B cell (primary cell): Measurements from ENCODE around the gene BST1. TPM values are rescaled to one million over a fixed set of nuclear protein-coding genes. Genes with fewer than 3 reads are reported as not detected.

Experiments
- ATAC-seq: fragments of 200-7000 bp; cut with Tn5 transposase; one replicate; pipeline ENCODE4 v1.10.0; 2021; ENCODE audit warnings: low read depth, mild to moderate bottlenecking, moderate number of reproducible peaks, moderate library complexity
- CTCF ChIA-PET: fragments of 350-600 bp; sonication (Branson Sonifier 250); formaldehyde crosslinking; loops from one replicate; lab custom pipeline; 2021; ENCODE audit warnings: antibody characterized with exemption, inconsistent platforms; lab: Charles Lee
- POLR2A ChIA-PET: fragments of 350-600 bp; sonication (Branson Sonifier 250); formaldehyde crosslinking; loops from one replicate; lab custom pipeline; 2021; ENCODE audit warnings: antibody characterized with exemption; lab: Charles Lee
- DNase-seq: peaks from one replicate; pipeline ENCODE4 v3.0.0; 2013
- H2AFZ ChIP-seq: 2 replicates; pipeline ENCODE4 v1.6.1; 2012; ENCODE audit warnings: mild to moderate bottlenecking, low read depth, low read length; ENCODE audit not compliant: insufficient read depth, poor library complexity, severe bottlenecking
- H3K27ac ChIP-seq, 2 donors: 1 replicate in 1 of 2; 2 replicates in 1 of 2; pipeline ENCODE4 v1.5.1; 2012 to 2013; ENCODE audit warnings: low read length in 2 of 2, mild to moderate bottlenecking in 2 of 2, moderate library complexity in 1 of 2
- H3K27me3 ChIP-seq, 4 experiments: fragments of 200-600 bp in 1 of 4; sonication (generic) in 1 of 4; replicated peaks in 1 of 4; 1 replicate in 2 of 4; 2 replicates in 2 of 4; pipeline versions ENCODE4 v1.6.1 to v1.7.0; 2013 to 2016; ENCODE audit warnings: low read length in 3 of 4, mild to moderate bottlenecking in 2 of 4, mixed read lengths in 1 of 4, moderate library complexity in 1 of 4; ENCODE audit not compliant: insufficient read depth in 4 of 4, control insufficient read depth in 3 of 4; ENCODE audit errors: control extremely low read depth in 1 of 4
- H3K36me3 ChIP-seq, 2 experiments: replicated peaks in 1 of 2; 1 replicate in 1 of 2; 2 replicates in 1 of 2; pipeline versions ENCODE4 v1.6.1 to v1.7.1; 2013; ENCODE audit warnings: low read length in 1 of 2; ENCODE audit not compliant: insufficient read depth in 2 of 2, control insufficient read depth in 1 of 2; ENCODE audit errors: control extremely low read depth in 1 of 2, extremely low read depth in 1 of 2
- H3K4me1 ChIP-seq, 2 donors: fragments of 200-600 bp in 1 of 2; sonication (generic) in 1 of 2; 1 replicate in 1 of 2; 2 replicates in 1 of 2; pipeline versions ENCODE4 v1.5.1 to v1.6.1; 2013 to 2017; ENCODE audit warnings: low read length in 2 of 2; ENCODE audit not compliant: control insufficient read depth in 2 of 2, insufficient read depth in 2 of 2
- H3K4me2 ChIP-seq: replicated peaks from 2 replicates; pipeline ENCODE3; 2012; ENCODE audit warnings: mild to moderate bottlenecking, low read depth, low read length; ENCODE audit not compliant: poor library complexity, severe bottlenecking
- H3K4me3 ChIP-seq, 5 experiments: fragments of 200-600 bp in 1 of 5; sonication (generic) in 1 of 5; 1 replicate in 3 of 5; 2 replicates in 2 of 5; pipeline versions ENCODE4 v1.5.1 to v1.7.0; 2011 to 2016; ENCODE audit warnings: low read length in 4 of 5, mild to moderate bottlenecking in 4 of 5, low read depth in 2 of 5, control low read depth in 1 of 5, moderate library complexity in 1 of 5; ENCODE audit not compliant: insufficient read depth in 1 of 5; ENCODE audit errors: control extremely low read depth in 1 of 5, extremely low read depth in 1 of 5
- H3K79me2 ChIP-seq: fragments of 200-600 bp; sonication (generic); one replicate; pipeline ENCODE4 v1.6.0; 2016; ENCODE audit warnings: low read length; ENCODE audit not compliant: control insufficient read depth, insufficient read depth
- H3K9ac ChIP-seq: fragments of 200-600 bp; sonication (generic); 2 replicates; pipeline ENCODE4 v1.6.1; 2017; ENCODE audit warnings: mild to moderate bottlenecking, low read length, moderate library complexity
- H3K9me3 ChIP-seq, 3 donors: one replicate each; pipeline versions ENCODE4 v1.6.1 to v1.7.1; 2013; ENCODE audit warnings: low read length in 2 of 3; ENCODE audit not compliant: control insufficient read depth in 2 of 3, insufficient read depth in 1 of 3; ENCODE audit errors: control extremely low read depth in 1 of 3
- H4K20me1 ChIP-seq: 2 replicates; pipeline ENCODE4 v1.6.0; 2012; ENCODE audit warnings: mild to moderate bottlenecking, low read length; ENCODE audit not compliant: insufficient read depth, control insufficient read depth, poor library complexity, severe bottlenecking
- H3K27ac Mint-ChIP-seq: one replicate; pipeline ENCODE4 v1.8.0; 2021; ENCODE audit warnings: mixed read lengths
- H3K27me3 Mint-ChIP-seq: one replicate; pipeline ENCODE4 v1.8.0; 2021; ENCODE audit warnings: mixed read lengths
- H3K4me1 Mint-ChIP-seq: one replicate; pipeline ENCODE4 v1.8.0; 2021; ENCODE audit warnings: mixed read lengths
- H3K4me3 Mint-ChIP-seq: one replicate; pipeline ENCODE4 v1.8.0; 2021; ENCODE audit warnings: mixed read lengths
- H3K9me3 Mint-ChIP-seq: one replicate; pipeline ENCODE4 v1.8.0; 2022; ENCODE audit warnings: mixed read lengths; ENCODE audit not compliant: insufficient read depth
- EZH2 ChIP-seq: IDR thresholded peaks from 2 replicates; pipeline ENCODE4 v1.6.1; 2012; ENCODE audit warnings: borderline replicate concordance, low read depth, mild to moderate bottlenecking, moderate library complexity, low read length; ENCODE audit not compliant: insufficient read depth, poor library complexity, severe bottlenecking
- WGBS: methylation state at CpG from one replicate; pipeline ENCODE4 v1.1.5; 2013; ENCODE audit warnings: missing lambda C conversion rate; ENCODE audit not compliant: insufficient coverage; 5-methylcytosine and 5-hydroxymethylcytosine counted together
- intact Hi-C: fragments of 100-400 bp; cut with micrococcal nuclease; formaldehyde crosslinking; loops from one replicate; pipeline ENCODE4 v1.10.0; 2022
- polyA plus RNA-seq: library from polyadenylated mRNA; depleted of rRNA; stranded (reverse); fragments of >200 nt; gene quantifications from 2 replicates; pipeline ENCODE4 v1.2.3, GENCODE V29; 2012
- total RNA-seq, 2 donors: library from RNA; stranded (reverse); fragments of 120-200 nt in 1 of 2; gene quantifications; 1 replicate in 1 of 2; 2 replicates in 1 of 2; pipeline versions ENCODE4 v1.2.3 to v1.2.4, GENCODE V29; 2013 to 2022
- TF ChIP-seq, protein P1 (sequence below): fragments of 200-600 bp; IDR thresholded peaks from one replicate; pipeline ENCODE4 v1.8.0; 2022; ENCODE audit warnings: antibody characterized with exemption, mild to moderate bottlenecking

Gene BST1
- total and polyA plus RNA-seq, 2 donors (not counting 1 experiment from before 2014, with no cell fraction given): 0.32 to 1.00 TPM

DNA sequence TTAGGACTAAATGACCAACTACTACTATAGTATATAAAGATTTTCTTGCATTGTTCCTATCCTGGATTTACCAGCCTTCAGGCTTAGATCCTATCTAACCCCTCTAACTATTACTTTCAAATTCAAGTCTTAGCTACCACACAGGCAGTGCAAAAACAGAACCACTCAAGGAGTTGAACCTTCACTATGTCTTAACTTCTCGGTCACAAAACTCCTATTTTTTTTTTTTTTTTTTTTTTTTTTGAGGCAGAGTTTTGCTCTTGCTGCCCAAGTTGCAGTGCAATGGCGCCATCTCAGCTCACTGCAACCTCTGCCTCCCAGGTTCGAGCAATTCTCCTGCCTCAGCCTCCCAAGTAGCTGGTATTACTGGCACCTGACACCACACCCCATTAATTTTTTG is 27.5 kb upstream of the BST1 start:
- Histone ChIP-seq H4K20me1 (no peaks in the 10 kb centered on the region), H3K9me3 (no peaks in the 10 kb centered on the region), H3K36me3 (no peaks in the 10 kb centered on the region), H3K9ac (no peak overlapping the region), H3K27me3 (no peaks in the 10 kb centered on the region), H3K27ac (no peak overlapping the region), H2AFZ (no peak overlapping the region), H3K4me2 (peak overlapping the region; percentile 47), H3K4me3 (no peak overlapping the region), H3K79me2 (peaks cover 4% of the 10 kb centered on the region), H3K4me1 (peaks cover 12 to 17% of the 10 kb centered on the region in 2 donors)
- no peak overlapping the region for H3K27ac Mint-ChIP-seq
- peaks cover 27% of the 10 kb centered on the region for H3K4me1 Mint-ChIP-seq
- peak overlapping the region; percentile 32 for H3K4me3 Mint-ChIP-seq
- H3K27me3 Mint-ChIP-seq: no peaks in the 10 kb centered on the region
- no peak for ATAC-seq
- ChIA-PET POLR2A (interaction anchor here (0.7 kb wide), 2 partner anchors 12 to 21 kb away, joined by 11 to 15 read pairs; no protein-coding TSS in a partner anchor), CTCF (interaction anchor here (0.7 to 1.2 kb wide), 2 partner anchors 20 to 508 kb away, joined by 3 to 4 read pairs; partner anchors contain the start of gene FBXL5)
- no peak for DNase-seq
- intact Hi-C loops: no loop called here
- H3K9me3 Mint-ChIP-seq: no peaks in the 10 kb centered on the region
- TF ChIP-seq, protein P1, sequence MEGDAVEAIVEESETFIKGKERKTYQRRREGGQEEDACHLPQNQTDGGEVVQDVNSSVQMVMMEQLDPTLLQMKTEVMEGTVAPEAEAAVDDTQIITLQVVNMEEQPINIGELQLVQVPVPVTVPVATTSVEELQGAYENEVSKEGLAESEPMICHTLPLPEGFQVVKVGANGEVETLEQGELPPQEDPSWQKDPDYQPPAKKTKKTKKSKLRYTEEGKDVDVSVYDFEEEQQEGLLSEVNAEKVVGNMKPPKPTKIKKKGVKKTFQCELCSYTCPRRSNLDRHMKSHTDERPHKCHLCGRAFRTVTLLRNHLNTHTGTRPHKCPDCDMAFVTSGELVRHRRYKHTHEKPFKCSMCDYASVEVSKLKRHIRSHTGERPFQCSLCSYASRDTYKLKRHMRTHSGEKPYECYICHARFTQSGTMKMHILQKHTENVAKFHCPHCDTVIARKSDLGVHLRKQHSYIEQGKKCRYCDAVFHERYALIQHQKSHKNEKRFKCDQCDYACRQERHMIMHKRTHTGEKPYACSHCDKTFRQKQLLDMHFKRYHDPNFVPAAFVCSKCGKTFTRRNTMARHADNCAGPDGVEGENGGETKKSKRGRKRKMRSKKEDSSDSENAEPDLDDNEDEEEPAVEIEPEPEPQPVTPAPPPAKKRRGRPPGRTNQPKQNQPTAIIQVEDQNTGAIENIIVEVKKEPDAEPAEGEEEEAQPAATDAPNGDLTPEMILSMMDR: no peak
- no peak for TF ChIP-seq EZH2
- WGBS: 60% methylated on average over 1 of the region's 3 CpGs

DNA sequence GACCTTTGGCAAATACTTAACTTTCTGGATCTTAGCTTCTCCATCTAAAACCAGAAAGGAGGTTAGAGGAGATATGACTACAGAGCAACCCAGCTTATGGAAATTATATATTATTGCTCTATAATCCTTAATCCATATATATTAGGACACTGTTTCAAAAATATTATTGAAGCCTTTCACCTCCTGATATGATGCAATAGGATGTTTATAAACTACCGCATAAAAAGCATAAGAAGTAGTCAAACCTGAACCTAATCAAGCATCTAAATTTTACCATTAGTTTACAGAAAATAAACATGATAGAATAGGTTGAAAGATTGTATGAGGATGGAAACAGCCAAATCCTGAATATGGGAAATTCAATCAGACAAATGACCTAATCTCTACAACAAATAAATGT is 26.8 kb upstream of the BST1 start:
- Mint-ChIP-seq H3K27ac (no peak overlapping the region), H3K4me1 (peaks cover 23% of the 10 kb centered on the region), H3K27me3 (no peaks in the 10 kb centered on the region), H3K9me3 (no peaks in the 10 kb centered on the region), H3K4me3 (no peak overlapping the region)
- Histone ChIP-seq H3K27me3 (no peaks in the 10 kb centered on the region), H3K4me3 (no peak overlapping the region), H4K20me1 (no peaks in the 10 kb centered on the region), H3K9me3 (no peaks in the 10 kb centered on the region), H3K36me3 (no peaks in the 10 kb centered on the region), H2AFZ (no peak overlapping the region), H3K4me1 (peaks cover 9 to 11% of the 10 kb centered on the region in 2 donors), H3K4me2 (no peak overlapping the region), H3K79me2 (peaks cover 4% of the 10 kb centered on the region), H3K27ac (no peak overlapping the region), H3K9ac (no peak overlapping the region)
- ChIA-PET POLR2A (interaction anchor here (0.7 kb wide), 2 partner anchors 12 to 22 kb away, joined by 11 to 15 read pairs; no protein-coding TSS in a partner anchor), CTCF (interaction anchor here (1.2 kb wide), 1 partner anchor 21 kb away, joined by 4 read pairs; the partner anchor contains the start of gene FBXL5)
- no peak for TF ChIP-seq EZH2
- TF ChIP-seq, protein P1: no peak
- DNase-seq (no peak), ATAC-seq (no peak)
- no CpG with 5 or more reads among the region's 1 CpG for WGBS
- intact Hi-C loops: no loop called here
